Measurements from ENCODE around the gene PRC1. TPM values are rescaled to one million over a fixed set of nuclear protein-coding genes. Genes with fewer than 3 reads are reported as not detected.
A peak's percentile ranks its signal among the peaks of the same experiment; 100 is the strongest.

Gene PRC1
- total RNA-seq, 3 donors from 2014 or later (not counting 1 experiment from before 2014, with no cell fraction given): 18.9 to 25.1 (median 23.3) TPM

DNA sequence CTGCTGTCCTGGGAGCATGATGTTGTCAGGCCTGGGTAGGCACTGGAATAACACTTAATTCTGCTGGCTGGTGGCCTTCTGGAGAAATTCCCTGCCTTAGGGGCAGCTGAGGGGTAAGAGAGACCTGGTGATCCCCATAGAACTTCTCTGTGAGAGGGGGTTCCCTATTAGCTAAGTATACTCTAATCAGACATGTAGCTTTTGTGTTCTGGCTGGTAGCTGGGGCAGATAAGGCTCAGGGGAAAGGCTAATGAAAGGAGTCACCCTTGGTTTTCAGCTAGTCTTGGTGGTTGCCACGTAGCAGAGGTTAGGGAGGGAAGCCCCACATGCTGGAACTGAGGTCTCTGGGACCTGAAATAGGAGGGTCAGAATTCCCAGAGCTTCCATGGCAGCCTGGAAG lies 61.0 kb downstream of the PRC1 start:
- intact Hi-C loops (cut with micrococcal nuclease): no loop called here
- no peaks in the 10 kb centered on the region for H3K36me3 Mint-ChIP-seq
- no peaks in the 10 kb centered on the region for H3K9me3 Mint-ChIP-seq
- 78% methylated on average over 1 of the region's 1 CpG for WGBS (ENCODE audit: insufficient coverage)
- H3K4me1 Mint-ChIP-seq: peaks cover 53 to 62% of the 10 kb centered on the region in 2 donors
- H3K36me3 ChIP-seq (ENCODE audit: control insufficient read depth, insufficient read depth, low read length): peaks cover 2% of the 10 kb centered on the region
- ATAC-seq: no peak
- peak overlapping the region; percentile 41 to 97 for H3K27ac Mint-ChIP-seq
- DNase-seq: no peak
- TF ChIP-seq, protein P1, sequence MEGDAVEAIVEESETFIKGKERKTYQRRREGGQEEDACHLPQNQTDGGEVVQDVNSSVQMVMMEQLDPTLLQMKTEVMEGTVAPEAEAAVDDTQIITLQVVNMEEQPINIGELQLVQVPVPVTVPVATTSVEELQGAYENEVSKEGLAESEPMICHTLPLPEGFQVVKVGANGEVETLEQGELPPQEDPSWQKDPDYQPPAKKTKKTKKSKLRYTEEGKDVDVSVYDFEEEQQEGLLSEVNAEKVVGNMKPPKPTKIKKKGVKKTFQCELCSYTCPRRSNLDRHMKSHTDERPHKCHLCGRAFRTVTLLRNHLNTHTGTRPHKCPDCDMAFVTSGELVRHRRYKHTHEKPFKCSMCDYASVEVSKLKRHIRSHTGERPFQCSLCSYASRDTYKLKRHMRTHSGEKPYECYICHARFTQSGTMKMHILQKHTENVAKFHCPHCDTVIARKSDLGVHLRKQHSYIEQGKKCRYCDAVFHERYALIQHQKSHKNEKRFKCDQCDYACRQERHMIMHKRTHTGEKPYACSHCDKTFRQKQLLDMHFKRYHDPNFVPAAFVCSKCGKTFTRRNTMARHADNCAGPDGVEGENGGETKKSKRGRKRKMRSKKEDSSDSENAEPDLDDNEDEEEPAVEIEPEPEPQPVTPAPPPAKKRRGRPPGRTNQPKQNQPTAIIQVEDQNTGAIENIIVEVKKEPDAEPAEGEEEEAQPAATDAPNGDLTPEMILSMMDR (IDR thresholded peaks at IDR 0.05): no peak
- no peak overlapping the region for H3K4me3 ChIP-seq (ENCODE audit: low read length)
- H3K27me3 Mint-ChIP-seq (ENCODE audit: low read depth in 2 of 2): no peaks in the 10 kb centered on the region
- no peaks in the 10 kb centered on the region for H3K9me3 ChIP-seq (ENCODE audit: control insufficient read depth, insufficient read depth, low read length)
- peaks cover 55% of the 10 kb centered on the region for H3K4me1 ChIP-seq (ENCODE audit: control insufficient read depth, insufficient read depth, low read length)
- H3K4me3 Mint-ChIP-seq: peak overlapping the region; percentile 50
- H3K27me3 ChIP-seq (ENCODE audit: control insufficient read depth, insufficient read depth, low read length): no peaks in the 10 kb centered on the region
- no peak overlapping the region for H3K27ac ChIP-seq (ENCODE audit: low read length)

DNA sequence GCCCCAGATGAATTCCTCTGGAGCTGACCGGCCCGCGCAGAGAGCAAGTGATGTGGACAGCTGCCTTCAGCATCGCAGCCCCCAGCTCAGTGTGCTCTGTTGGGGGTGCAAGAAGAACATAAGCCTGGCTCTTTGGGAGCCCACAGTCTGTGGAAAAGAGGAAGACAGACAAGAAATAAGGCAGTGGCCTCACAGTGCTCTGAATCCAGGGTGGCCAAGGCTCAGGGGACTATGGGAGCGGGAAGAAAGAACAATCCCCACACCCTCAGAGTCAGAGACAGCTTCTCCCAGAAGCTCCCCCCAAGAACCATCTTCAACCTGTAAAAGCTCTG lies 61.7 kb downstream of the PRC1 start:
- intact Hi-C loops (cut with micrococcal nuclease): loop anchor here (1.0 kb wide), 1 partner anchor 30 kb away; no protein-coding TSS in a partner anchor
- Mint-ChIP-seq H3K36me3 (no peaks in the 10 kb centered on the region), H3K4me3 (peak overlapping the region; percentile 94), H3K27me3 (ENCODE audit: low read depth in 2 of 2) (no peaks in the 10 kb centered on the region), H3K9me3 (no peaks in the 10 kb centered on the region), H3K27ac (peak overlapping the region; percentile 97), H3K4me1 (peaks cover 53 to 62% of the 10 kb centered on the region in 2 donors)
- TF ChIP-seq, protein P1 (IDR thresholded peaks at IDR 0.05): peak; percentile 68
- DNase-seq (no peak), ATAC-seq (no peak)
- Histone ChIP-seq H3K27ac (ENCODE audit: low read length) (peak overlapping the region; percentile 88), H3K36me3 (ENCODE audit: control insufficient read depth, insufficient read depth, low read length) (no peaks in the 10 kb centered on the region), H3K27me3 (ENCODE audit: control insufficient read depth, insufficient read depth, low read length) (no peaks in the 10 kb centered on the region), H3K9me3 (ENCODE audit: control insufficient read depth, insufficient read depth, low read length) (no peaks in the 10 kb centered on the region), H3K4me3 (ENCODE audit: low read length) (peak overlapping the region; percentile 77), H3K4me1 (ENCODE audit: control insufficient read depth, insufficient read depth, low read length) (peaks cover 55% of the 10 kb centered on the region)
- 17% methylated on average over 5 of the region's 5 CpGs for WGBS (ENCODE audit: insufficient coverage)

DNA sequence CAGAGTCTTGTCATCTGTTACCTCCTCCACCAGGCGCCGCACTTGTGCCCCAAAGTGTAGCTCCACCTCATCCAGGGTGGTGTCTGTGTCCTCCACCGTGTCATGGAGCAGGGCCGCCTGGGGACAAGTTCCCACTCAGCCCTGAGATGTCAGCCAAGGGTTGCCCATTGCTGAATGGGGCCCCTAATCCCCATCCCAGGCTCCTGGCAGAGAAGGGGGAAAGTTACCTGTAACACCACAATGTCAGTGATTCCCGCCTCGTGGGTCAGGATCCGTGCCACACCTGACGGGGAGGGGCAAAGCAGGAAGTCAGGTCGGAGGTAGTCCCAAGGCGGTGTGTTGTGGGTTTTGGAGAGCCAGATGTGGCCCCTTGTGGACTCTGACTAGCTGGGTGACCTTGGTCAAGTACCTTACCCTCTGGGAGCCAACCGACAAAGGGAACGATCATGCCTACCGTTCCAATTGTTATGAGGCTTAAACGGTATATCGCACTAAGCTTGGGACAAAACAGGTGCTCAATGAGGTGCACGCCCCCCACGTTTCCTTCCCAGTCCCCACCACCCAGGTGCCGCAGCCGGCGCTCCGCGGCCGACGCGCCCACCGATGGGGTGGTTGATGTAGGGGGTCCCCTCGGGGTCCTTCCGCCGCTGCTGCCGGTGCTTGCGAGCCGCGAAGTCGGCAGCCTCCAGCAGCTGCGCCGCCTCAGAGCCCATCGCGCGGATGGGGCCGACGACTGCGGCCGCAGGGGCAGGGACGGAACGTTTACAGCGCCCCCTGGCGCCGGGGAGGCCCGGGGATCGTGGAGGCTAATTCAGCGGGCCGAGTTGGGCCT lies 62.3 kb downstream of the PRC1 start, which contains the start of gene HDDC3:
Gene HDDC3 (minus strand): TSS at position 722 of the 832 bp plus-strand sequence. CDS start 9 bp downstream, at position 713.
- intact Hi-C loops (cut with micrococcal nuclease): loop anchor here (1.0 kb wide), 1 partner anchor 30 kb away; no protein-coding TSS in a partner anchor
- H3K4me3 Mint-ChIP-seq: peak within 1 kb of the TSS; percentile 94

More for the DNA sequence above, 62.3 kb downstream of the PRC1 start, which contains the start of gene HDDC3:
- H3K9me3 ChIP-seq (ENCODE audit: control insufficient read depth, insufficient read depth, low read length): no peaks in the 10 kb centered on the region
- Mint-ChIP-seq H3K9me3 (no peaks in the 10 kb centered on the region), H3K27me3 (ENCODE audit: low read depth in 2 of 2) (no peaks in the 10 kb centered on the region), H3K36me3 (no peaks in the 10 kb centered on the region), H3K4me1 (peaks cover 53 to 62% of the 10 kb centered on the region in 2 donors), H3K27ac (peak within 1 kb of the TSS; percentile 97)
- H3K36me3 ChIP-seq (ENCODE audit: control insufficient read depth, insufficient read depth, low read length): no peaks in the 10 kb centered on the region
- H3K4me3 ChIP-seq (ENCODE audit: low read length): peak within 1 kb of the TSS; percentile 77
- TF ChIP-seq, protein P1 (IDR thresholded peaks at IDR 0.05): peak; percentile 98
- H3K27ac ChIP-seq (ENCODE audit: low read length): peak within 1 kb of the TSS; percentile 88
- no peaks in the 10 kb centered on the region for H3K27me3 ChIP-seq (ENCODE audit: control insufficient read depth, insufficient read depth, low read length)
- WGBS (ENCODE audit: insufficient coverage): 0% methylated on average over 52 of the region's 52 CpGs
- ATAC-seq (peak; percentile 46 to 70 (median 55)), DNase-seq (peak; percentile 91 to 93)
- H3K4me1 ChIP-seq (ENCODE audit: control insufficient read depth, insufficient read depth, low read length): peaks cover 55% of the 10 kb centered on the region

Data from natural killer cell (primary cell).